Brain pericyte (primary cell): Measurements from ENCODE around the gene HORMAD1.
"Not testable (repeated sequence)": the region's sequence is repeated elsewhere in the genome, so short reads cannot be mapped to it uniquely, and the experiment has no call there.

ENCODE experiments used
- DNase-seq: peaks from one replicate; pipeline ENCODE4 v3.0.0-alpha.2; 2012; ENCODE audit warnings: low read depth, low spot score

The HORMAD1 gene

GRCh38 chr1:150696995-150697927 lies 23.4 kb downstream of the HORMAD1 start, which contains the start of gene GOLPH3L:
Gene GOLPH3L, minus strand, starts transcription at chr1:150697154. Its CDS starts 2,316 bp downstream, at chr1:150694838.
- DNase-seq, result peak; percentile 94

DNA sequence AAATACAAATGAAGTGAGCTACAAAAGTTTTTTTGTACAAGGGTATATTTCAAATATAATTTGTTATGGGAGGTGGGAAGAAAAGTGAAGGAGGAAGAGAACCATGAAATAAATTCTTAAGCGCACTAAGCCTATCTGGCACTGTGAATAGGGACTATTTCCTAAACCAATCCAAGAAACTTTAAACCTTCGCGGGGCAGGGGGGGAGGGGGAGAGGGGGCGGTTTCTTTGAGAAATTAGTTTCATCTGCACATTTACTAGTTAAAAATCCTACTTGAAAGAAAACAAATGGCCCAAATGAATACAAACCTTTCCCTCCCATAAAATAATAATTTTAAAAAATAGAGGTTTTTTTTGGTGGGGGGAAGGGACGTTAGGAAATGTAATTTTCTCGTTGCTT lies 24.1 kb downstream of the HORMAD1 start:
- DNase-seq, result no peak

GRCh38 chr1:150696162-150696561 lies 24.5 kb downstream of the HORMAD1 start:
- DNase-seq, result no peak

- no peak for DNase-seq
These were observed 25.1 kb downstream of the HORMAD1 start for GRCh38 chr1:150695561-150695960.

GRCh38 chr1:150692720-150693119 lies 28.0 kb downstream of the HORMAD1 start:
- DNase-seq, result no peak

- DNase-seq, result no peak
These were observed 31.9 kb downstream of the HORMAD1 start for GRCh38 chr1:150688763-150689162.

GRCh38 chr1:150686275-150686674 lies 34.4 kb downstream of the HORMAD1 start:
- DNase-seq, result no peak

DNA sequence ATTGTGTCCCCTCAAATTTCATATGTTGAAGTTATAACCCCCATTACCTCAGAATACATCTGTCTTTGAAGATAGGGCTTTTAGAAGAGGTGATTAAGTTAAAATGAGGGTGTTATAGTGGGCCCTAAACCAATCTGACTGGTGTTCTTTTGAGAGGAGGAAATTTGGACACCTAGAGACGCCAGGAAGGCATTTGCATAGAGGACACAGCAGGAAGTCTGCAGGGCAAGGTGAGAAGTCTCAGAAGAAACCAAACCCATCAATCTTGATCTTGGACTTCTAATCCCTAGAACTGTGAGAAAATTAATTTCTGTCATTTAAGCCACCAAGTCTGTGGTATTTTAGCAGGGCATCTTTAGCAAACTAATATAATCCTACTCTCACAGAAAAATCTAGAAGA lies 36.8 kb downstream of the HORMAD1 start:
- no peak for DNase-seq

GRCh38 chr1:150678988-150679387 lies 41.7 kb downstream of the HORMAD1 start:
- no peak for DNase-seq

- no peak for DNase-seq
These were observed 45.8 kb downstream of the HORMAD1 start for GRCh38 chr1:150674881-150675280.

DNA sequence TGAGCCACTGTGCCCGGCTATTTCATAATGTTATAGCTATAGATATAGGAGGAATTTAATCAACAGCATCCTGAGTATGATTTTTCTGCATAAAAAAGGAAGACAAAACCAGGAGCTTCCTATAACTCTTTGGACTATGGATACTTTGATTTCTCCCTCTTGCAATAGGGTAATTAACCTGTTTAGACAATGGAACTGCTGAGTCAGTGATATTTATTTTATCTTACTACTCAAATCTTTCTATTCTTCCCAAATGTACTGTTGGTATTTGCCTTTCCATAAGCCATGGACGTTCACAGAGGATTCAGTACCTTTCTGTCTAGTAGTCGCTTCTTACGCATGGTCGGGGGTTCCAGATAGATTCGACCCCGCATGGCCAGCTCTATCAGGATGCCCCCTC lies 57.4 kb downstream of the HORMAD1 start:
- DNase-seq, result no peak

DNA sequence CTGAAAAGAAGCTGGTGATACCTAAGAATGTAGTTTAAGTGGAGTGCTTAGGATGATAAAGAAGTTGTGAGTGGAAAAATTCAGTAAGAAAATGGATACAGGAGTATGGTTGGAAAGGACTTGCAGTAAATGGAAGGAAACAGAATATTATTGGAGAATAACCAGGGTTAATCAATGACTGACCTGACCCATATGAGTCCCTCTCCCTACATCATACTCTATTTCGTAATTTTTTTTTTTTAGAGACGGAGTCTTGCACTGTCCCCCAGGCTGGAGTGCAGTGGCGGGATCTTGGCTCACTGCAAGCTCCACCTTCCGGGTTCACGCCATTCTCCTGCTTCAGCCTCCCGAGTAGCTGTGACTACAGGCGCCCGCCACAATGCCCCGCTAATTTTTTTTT lies 57.9 kb downstream of the HORMAD1 start:
- no peak for DNase-seq

DNA sequence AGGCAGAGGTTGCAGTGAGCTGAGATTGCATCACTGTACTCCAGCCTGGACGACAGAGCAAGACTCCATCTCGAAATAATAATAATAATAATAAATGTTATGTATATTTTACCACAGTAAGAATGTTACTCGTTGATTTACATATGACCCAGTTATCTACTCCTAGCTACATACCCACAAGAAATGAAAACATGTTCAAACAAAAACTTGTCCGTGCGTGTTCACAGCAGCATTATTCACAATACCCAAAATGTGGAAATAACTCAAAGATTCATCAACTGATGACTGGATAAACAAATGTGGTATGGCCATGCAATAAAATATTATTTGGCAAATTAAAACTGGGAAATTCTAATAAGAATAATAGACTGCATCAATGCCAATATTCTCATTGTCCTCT lies 59.5 kb downstream of the HORMAD1 start:
- no peak for DNase-seq

DNA sequence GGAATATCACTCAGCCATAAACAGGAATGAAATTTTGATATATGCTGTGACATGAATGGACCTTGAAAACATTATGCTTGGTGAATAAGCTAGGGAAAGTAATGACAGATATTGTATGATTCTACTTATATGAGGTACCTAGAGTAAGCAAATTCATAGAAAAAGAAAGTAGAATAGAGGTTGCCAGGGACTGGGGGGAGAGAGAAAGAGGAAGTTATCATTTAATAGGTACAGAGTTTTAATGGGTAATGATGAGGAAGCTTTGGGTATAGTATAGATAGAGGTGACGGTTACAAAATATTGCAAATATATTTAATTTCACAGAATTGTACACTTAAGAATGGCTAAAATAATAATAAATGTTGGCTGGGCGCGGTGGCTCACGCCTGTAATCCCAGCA lies 60.1 kb downstream of the HORMAD1 start:
- no peak for DNase-seq

DNA sequence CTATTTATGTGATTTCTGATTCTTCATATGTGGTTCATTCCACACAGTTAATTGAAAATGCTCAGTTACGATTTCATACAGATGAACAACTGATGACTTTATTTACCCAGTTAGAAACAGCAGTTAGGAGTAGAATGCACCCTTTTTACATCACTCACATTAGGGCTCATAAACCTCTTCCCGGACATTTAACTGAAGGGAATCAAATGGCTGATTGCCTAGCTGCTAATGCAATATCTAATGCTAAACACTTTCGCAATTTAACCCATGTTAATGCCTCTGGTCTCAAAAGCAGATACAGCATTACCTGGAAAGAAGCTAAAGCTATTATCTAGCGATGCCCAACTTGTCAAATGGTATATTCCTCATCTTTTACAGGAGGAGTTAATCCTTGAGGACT lies 63.6 kb downstream of the HORMAD1 start:
- not testable (repeated sequence) for DNase-seq

- DNase-seq, result not testable (repeated sequence)
These were observed 66.1 kb downstream of the HORMAD1 start for GRCh38 chr1:150654635-150655034.

DNA sequence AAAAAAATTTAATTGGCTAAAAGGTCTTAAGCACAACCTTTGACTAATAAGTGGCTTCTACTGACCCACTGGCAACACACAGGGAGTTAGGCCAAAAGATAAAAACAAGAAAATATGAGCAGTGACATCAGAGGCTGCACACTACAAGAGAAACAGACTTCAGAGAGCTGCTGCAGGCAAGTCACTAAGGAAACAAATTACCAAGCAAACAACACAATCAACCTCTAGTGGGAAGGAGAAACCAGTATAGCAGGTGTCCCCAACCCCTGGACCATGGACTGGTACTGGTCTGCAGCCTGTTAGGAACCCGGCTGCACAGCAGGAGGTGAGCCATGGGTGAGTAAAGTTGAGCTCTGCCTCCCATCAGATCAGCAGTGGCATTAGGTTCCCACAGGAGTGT lies 70.5 kb downstream of the HORMAD1 start:
- DNase-seq, result no peak

DNA sequence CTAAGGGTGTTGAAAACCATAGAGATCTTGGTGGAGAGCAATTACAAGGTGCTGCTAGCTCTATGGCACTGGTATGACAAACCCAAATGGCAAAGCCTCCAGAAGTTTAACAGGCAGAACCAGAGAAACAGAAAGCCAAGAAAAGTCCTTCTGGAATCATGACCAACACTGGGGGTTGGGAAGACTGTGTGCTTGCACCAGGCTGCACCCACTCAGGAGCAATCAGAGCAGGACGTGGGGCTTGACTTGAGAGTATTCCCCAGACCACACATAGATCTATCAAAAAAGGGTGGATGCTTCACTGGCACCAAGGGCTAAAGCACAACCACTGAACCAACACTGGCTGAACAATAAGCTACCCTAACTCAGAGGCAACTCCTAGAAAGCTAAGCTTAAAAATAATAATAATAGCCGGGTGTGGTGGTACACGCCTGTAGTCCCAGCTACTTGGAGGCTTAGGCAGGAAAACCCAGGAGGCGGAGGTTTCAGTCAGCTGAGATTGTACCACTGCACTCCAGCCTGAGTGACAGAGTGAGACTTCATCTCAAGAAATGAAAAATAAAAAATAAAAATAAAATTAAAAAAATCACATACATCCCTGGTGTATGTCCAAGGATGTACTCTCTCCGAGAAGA lies 71.1 kb downstream of the HORMAD1 start:
- no peak for DNase-seq
